ENCODE measurements around the gene STAP1. TPM values are rescaled to one million over a fixed set of nuclear protein-coding genes. Genes with fewer than 3 reads are reported as not detected.
"Not testable (repeated sequence)": the region's sequence is repeated elsewhere in the genome, so short reads cannot be mapped to it uniquely, and the experiment has no call there.

Gene STAP1
- total RNA-seq, 6 experiments from 2014 or later, result not detected

GRCh38 chr4:67550857-67551256, 7.7 kb upstream of the STAP1 start:
- intact Hi-C loops (cut with DNase I), result no loop called here
- no peaks in the 10 kb centered on the region for H3K4me1 ChIP-seq
- DNase-seq (no peak), ATAC-seq (no peak)
- no peak for TF ChIP-seq CTCF (IDR thresholded peaks at IDR 0.05)
- TF ChIP-seq POLR2A (IDR thresholded peaks at IDR 0.05), result no peak
- WGBS (ENCODE audit: insufficient coverage, low coverage, low lambda C conversion rate, missing lambda C conversion rate), result 72% methylated on average over 3 of the region's 3 CpGs
- H3K27me3 ChIP-seq, result no peaks in the 10 kb centered on the region
- no peaks in the 10 kb centered on the region for H3K36me3 ChIP-seq
- no peaks in the 10 kb centered on the region for H3K9me3 ChIP-seq
- H3K27ac ChIP-seq, result no peak overlapping the region
- H3K4me3 ChIP-seq, result no peak overlapping the region

- H3K27me3 ChIP-seq; H3K4me3 ChIP-seq; DNase-seq; H3K4me1 ChIP-seq; ATAC-seq; intact Hi-C loops (cut with DNase I); H3K27ac ChIP-seq; H3K36me3 ChIP-seq; H3K9me3 ChIP-seq: not testable (repeated sequence)
- 56% methylated on average over 3 of the region's 4 CpGs for WGBS (ENCODE audit: insufficient coverage, low coverage, low lambda C conversion rate, missing lambda C conversion rate)
Measured at GRCh38 chr4:67552146-67552792, 6.3 kb upstream of the STAP1 start.

GRCh38 chr4:67554096-67554495, 4.4 kb upstream of the STAP1 start:
- TF ChIP-seq POLR2A (IDR thresholded peaks at IDR 0.05) (no peak), CTCF (IDR thresholded peaks at IDR 0.05) (no peak)
- WGBS (ENCODE audit: insufficient coverage, low coverage, low lambda C conversion rate, missing lambda C conversion rate), result 75% methylated on average over 3 of the region's 3 CpGs
- Histone ChIP-seq H3K9me3 (no peaks in the 10 kb centered on the region), H3K4me3 (no peak overlapping the region), H3K36me3 (no peaks in the 10 kb centered on the region), H3K27me3 (no peaks in the 10 kb centered on the region), H3K27ac (no peak overlapping the region), H3K4me1 (no peaks in the 10 kb centered on the region)
- no peak for DNase-seq
- ATAC-seq, result no peak
- intact Hi-C loops (cut with DNase I), result no loop called here

- intact Hi-C loops (cut with DNase I), result no loop called here
- Histone ChIP-seq H3K4me3 (no peak overlapping the region), H3K27ac (no peak overlapping the region), H3K4me1 (no peaks in the 10 kb centered on the region), H3K27me3 (no peaks in the 10 kb centered on the region), H3K36me3 (no peaks in the 10 kb centered on the region), H3K9me3 (no peaks in the 10 kb centered on the region)
- no peak for TF ChIP-seq CTCF (IDR thresholded peaks at IDR 0.05)
- TF ChIP-seq POLR2A (IDR thresholded peaks at IDR 0.05), result no peak
- ATAC-seq (no peak), DNase-seq (no peak)
- WGBS (ENCODE audit: insufficient coverage, low coverage, low lambda C conversion rate, missing lambda C conversion rate), result 45% methylated on average over 3 of the region's 3 CpGs
Measured at GRCh38 chr4:67555447-67555846, 3.1 kb upstream of the STAP1 start.

GRCh38 chr4:67556436-67556835, 2.1 kb upstream of the STAP1 start:
- H3K36me3 ChIP-seq, result no peaks in the 10 kb centered on the region
- H3K27me3 ChIP-seq, result no peaks in the 10 kb centered on the region
- no peaks in the 10 kb centered on the region for H3K4me1 ChIP-seq
- H3K9me3 ChIP-seq, result no peaks in the 10 kb centered on the region
- H3K27ac ChIP-seq, result no peak overlapping the region
- no peak for ATAC-seq
- no peak for DNase-seq
- WGBS (ENCODE audit: insufficient coverage, low coverage, low lambda C conversion rate, missing lambda C conversion rate), result 39% methylated on average over 2 of the region's 2 CpGs
- no peak overlapping the region for H3K4me3 ChIP-seq
- no peak for TF ChIP-seq CTCF (IDR thresholded peaks at IDR 0.05)
- no peak for TF ChIP-seq POLR2A (IDR thresholded peaks at IDR 0.05)
- intact Hi-C loops (cut with DNase I), result no loop called here
